Midbrain (tissue), 1 donor: Measurements from ENCODE around the gene HSF4.

Experiments used
- DNase-seq: peaks from one replicate; lab custom pipeline; 2025; lab: John Stamatoyannopoulos, UW

The HSF4 gene

GRCh38 chr16:67201411-67202345, 37.1 kb downstream of the HSF4 start:
- no peak for DNase-seq

DNA sequence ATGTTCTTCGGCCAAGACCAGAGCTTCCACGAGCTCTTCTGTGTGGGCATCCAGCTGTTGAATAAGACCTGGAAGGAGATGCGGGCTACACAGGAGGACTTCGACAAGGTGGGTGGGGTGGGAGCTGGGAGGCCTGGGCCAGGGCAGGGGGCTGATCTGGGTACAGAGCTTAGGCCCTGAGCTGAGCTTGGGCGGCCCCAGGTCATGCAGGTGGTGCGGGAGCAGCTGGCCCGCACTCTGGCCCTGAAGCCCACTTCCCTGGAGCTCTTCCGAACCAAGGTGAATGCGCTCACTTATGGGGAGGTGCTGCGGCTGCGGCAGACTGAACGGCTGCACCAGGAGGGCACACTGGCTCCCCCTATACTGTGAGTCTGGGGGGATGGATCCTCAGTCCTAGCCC, 37.9 kb downstream of the HSF4 start:
- no peak for DNase-seq

DNA sequence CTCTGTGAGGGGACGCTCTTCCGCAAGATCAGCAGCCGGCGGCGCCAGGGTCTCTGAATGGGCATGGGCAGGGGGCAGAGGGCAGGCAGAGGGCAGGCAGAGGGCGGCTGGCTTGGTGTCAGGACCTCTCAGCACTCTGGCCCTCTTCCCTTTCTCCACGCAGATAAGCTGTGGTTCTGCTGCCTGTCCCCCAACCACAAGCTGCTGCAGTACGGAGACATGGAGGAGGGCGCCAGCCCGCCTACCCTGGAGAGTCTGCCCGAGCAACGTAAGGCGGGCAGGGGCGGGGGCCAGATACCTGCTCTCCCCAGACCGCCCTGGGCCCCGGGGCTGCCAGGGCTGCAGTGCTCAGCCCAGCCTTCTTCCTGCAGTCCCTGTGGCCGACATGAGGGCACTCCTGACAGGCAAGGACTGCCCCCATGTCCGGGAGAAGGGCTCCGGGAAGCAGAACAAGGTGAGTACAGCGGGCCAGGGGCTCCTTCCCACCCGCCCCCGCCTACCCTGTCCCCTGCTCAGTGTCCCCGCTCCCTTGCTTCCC, 38.5 kb downstream of the HSF4 start:
- no peak for DNase-seq

DNA sequence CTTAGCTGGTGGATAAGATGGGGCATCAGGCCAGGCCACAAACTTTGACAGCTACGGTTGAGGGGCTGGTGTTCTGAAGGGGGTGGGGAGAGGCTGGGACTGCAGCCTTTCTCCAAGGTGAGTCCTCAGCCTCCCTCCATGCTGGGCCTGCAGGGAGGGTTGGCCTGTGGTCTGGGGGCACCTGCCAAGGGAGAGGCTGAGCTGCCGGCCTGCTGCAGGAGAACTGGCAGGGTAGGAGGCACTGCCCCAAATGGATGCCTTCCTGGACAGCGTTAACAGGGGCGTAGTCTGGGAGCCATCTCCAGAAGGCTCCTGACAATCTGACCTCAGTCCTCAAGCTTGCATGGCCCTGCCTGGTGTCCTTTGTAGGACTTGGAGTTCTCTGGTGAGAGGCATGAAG, 39.5 kb downstream of the HSF4 start:
- no peak for DNase-seq

GRCh38 chr16:67206129-67206837, 41.7 kb downstream of the HSF4 start:
- no peak for DNase-seq

- DNase-seq = no peak
Observed at GRCh38 chr16:67206838-67207248, 42.3 kb downstream of the HSF4 start.

- DNase-seq = no peak
Observed at GRCh38 chr16:67207249-67208091, 42.9 kb downstream of the HSF4 start.

- no peak for DNase-seq
Observed at GRCh38 chr16:67208154-67208896, 43.8 kb downstream of the HSF4 start.

DNA sequence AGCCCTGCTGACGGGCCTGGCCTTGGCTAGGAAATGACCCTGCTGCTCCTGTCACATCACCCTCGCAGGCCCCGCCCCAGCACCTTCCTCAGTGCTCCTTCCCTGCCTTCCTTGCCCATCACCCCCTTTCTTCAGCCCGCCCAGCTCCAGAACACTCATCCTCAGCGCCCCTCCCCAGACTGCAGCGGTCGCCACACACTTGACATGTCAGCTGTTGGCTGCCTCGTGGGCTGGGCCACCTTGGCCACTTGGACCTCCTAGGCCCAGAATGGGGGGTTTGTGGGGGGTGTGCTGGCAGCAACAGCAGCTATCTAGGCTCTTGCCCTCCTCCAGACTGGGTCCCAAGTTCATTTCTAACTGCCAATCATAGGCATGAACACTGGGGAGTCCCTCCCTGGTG, 45.0 kb downstream of the HSF4 start:
- no peak for DNase-seq

DNA sequence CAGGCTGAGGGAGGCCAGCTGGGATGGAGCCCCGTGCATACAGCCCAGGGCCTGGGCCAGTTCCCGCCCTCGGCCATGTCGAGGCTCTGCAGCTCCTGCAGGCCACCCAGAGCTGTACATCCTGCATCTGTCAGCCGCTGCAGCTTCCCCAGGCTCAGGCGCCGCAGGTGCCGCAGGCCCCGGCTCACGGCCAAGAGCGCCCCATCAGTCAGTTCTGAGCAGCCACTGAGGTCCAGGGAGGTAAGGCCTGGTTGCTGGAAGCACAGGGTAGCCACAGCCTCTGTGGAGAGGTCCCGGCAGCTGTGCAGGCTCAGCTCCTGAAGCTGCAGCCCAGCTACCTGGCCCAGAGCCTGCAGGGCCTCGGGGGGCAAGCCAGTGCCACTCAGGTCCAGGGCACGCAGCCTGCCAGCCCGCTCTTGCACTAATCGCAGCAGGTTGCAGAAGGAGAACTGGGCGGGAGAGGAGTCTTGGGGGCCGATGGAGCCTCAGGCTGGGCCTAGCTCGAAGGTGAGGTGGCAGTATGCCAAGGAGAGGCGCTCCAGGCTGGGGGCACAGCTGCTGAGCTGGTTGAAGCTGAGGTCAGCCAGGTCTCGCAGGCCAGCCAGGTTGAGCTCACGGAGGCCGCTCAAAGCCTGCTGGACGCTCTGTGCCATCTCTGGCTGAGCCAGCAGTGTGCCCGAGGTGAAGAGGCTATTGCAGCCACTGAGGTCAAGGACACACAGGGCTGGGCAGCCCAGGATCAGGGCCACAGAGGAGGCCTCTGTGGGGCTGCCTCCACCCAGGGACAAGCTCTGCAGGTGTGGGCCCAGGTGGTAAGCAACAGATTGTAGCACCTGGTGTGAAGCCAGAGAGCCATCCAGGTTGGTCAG, 45.8 kb downstream of the HSF4 start:
- DNase-seq = no peak

GRCh38 chr16:67211674-67212073, 47.1 kb downstream of the HSF4 start:
- DNase-seq = no peak

- no peak for DNase-seq
Observed at GRCh38 chr16:67212766-67213165, 48.2 kb downstream of the HSF4 start.

DNA sequence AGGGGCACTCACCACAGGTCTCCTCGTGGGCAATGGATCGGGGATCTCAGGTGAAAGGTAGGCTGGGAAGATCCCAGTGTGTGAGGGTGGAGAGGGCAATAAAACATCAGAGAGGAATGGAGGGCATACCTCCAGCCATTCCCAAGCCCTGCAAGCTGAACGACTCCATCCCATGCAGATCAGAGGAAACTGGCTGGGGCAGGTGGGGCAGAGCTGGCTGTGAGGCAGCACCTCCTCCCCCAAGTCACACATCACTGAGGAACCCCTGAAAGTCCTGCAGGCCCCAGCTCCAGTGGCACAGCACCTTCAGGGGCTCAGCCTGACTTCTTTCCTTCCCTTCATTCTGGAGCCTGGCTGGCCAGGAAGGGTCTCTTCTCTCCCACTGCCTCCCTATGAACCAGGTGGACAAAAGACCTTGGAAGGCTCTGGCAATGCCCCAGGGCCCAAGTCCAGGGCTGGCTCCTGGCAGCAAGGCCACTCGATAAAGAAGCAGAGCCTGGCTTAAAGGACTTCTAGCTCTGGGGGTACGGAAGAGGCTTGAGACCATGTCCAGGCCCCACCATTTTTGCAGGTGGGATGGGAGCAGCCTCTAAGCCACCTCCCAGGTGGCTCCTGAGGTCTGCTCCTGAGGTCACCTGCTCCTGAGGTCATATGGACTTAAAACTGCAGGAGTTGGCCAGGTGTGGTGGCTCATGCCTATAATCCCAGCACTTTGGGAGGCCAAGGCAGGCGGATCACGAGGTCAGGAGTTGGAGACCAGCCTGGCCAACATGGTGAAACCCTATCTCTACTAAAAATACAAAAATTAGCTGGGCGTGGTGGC, 48.9 kb downstream of the HSF4 start:
- DNase-seq = no peak

DNA sequence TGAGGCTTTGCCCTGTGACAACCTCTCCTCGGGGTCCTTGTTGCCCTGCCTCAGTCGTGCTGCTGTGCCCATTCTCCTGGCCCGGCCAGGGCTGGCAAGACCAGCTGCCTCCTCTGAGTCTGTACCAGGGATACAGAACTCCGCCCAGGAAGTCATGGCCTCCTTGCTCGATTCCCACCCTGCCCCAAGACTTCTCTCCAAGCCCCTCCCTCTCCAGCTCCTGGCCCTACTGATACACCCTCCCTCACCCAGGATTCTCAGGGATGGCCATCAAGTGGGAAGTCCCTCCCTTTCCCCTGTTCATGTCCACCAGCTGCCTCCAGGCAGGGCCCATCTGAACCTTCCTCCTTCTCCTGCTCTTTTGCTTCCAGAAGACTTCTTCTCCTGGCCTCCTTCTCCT, 51.2 kb downstream of the HSF4 start:
- DNase-seq = no peak

DNA sequence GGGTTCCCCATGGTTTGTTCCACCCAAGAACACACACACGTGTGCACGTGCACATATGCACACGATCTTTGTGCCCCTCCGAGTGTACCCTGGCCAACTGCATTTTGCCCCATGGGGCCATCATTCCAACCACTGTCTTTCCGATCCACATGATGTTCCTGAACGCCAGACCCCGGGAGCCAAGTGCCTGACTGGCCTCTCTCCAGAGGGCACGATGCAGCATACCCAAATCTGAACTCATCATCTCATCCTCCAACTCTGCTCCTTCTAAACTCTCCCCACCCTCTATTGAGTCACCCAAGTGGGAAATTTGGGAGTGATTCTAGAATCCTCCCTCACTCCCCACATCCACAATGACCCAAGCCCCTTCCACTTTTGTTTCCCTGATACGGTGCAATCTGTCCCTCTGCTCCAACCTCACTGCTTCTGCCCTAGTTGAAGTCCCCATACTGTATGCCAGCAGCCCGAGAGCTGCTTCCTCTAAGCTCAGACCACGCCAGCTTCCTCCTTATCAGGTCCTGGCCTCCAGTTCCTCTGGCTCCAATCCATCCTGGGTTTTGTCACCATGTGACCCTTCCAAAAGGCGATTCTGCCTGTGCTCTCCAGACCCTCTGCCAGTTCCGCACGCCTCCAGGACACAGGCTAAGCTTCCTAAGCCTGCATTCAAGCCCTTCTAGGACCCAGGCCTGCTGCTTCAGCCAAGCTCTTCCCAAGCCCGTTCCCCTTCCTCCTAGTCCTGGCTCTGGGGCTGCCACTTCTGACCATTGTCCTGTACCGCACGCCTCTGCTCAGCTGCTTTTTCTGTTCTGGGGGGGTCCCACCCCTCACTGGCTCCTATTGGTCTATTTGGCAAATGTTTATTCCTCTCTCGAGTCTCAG, 52.3 kb downstream of the HSF4 start:
- peak; percentile 25 for DNase-seq
